Activated CD8-positive, alpha-beta memory T cell treated with anti-CD3 and anti-CD28 coated beads, Interleukin-2, amount 50 U/mL, for 24 hours (primary cell): Measurements from ENCODE around the gene ANKS1A.
"Not testable (repeated sequence)": the region's sequence is repeated elsewhere in the genome, so short reads cannot be mapped to it uniquely, and the experiment has no call there.

ENCODE experiments used
- DNase-seq: peaks from one replicate; pipeline ENCODE4 v3.0.0-alpha.2; 2020; ENCODE audit errors: extremely low read depth

ANKS1A gene, protein sequence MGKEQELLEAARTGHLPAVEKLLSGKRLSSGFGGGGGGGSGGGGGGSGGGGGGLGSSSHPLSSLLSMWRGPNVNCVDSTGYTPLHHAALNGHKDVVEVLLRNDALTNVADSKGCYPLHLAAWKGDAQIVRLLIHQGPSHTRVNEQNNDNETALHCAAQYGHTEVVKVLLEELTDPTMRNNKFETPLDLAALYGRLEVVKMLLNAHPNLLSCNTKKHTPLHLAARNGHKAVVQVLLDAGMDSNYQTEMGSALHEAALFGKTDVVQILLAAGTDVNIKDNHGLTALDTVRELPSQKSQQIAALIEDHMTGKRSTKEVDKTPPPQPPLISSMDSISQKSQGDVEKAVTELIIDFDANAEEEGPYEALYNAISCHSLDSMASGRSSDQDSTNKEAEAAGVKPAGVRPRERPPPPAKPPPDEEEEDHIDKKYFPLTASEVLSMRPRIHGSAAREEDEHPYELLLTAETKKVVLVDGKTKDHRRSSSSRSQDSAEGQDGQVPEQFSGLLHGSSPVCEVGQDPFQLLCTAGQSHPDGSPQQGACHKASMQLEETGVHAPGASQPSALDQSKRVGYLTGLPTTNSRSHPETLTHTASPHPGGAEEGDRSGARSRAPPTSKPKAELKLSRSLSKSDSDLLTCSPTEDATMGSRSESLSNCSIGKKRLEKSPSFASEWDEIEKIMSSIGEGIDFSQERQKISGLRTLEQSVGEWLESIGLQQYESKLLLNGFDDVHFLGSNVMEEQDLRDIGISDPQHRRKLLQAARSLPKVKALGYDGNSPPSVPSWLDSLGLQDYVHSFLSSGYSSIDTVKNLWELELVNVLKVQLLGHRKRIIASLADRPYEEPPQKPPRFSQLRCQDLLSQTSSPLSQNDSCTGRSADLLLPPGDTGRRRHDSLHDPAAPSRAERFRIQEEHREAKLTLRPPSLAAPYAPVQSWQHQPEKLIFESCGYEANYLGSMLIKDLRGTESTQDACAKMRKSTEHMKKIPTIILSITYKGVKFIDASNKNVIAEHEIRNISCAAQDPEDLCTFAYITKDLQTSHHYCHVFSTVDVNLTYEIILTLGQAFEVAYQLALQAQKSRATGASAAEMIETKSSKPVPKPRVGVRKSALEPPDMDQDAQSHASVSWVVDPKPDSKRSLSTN

DNA sequence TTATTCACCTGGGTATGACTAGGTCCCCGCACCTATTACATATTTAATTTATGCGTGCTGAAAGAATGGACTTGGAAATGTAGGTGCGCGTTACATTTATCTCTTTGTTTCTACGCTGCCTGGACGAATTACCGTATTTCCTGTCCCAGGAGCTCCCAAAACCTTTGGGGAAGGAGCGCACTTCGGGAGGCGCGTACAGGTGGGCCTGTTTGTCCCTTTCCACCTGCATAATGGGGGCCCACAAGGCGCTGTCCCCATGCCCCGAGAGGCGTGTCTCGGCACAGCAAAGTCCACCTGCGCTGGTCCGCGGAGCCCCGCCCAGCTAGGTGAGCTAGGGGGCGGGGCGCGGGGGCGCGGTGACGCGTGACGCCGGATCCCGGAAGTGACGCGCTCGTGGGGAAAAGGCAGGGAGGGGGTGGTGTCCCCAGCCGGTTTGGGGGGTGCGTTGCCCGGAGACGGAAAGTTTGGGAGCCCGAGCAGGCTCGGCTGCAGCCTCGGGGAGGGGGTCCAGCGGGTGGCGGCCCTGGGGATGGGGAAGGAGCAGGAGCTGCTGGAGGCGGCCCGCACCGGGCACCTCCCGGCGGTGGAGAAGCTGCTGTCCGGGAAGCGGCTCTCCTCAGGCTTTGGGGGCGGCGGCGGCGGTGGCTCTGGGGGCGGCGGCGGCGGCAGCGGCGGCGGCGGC, at the start of gene ANKS1A:
Gene ANKS1A (plus strand): TSS at position 382 of the 682 bp plus-strand sequence. CDS start 148 bp downstream, at position 530.
- DNase-seq: peak; percentile 78

DNA sequence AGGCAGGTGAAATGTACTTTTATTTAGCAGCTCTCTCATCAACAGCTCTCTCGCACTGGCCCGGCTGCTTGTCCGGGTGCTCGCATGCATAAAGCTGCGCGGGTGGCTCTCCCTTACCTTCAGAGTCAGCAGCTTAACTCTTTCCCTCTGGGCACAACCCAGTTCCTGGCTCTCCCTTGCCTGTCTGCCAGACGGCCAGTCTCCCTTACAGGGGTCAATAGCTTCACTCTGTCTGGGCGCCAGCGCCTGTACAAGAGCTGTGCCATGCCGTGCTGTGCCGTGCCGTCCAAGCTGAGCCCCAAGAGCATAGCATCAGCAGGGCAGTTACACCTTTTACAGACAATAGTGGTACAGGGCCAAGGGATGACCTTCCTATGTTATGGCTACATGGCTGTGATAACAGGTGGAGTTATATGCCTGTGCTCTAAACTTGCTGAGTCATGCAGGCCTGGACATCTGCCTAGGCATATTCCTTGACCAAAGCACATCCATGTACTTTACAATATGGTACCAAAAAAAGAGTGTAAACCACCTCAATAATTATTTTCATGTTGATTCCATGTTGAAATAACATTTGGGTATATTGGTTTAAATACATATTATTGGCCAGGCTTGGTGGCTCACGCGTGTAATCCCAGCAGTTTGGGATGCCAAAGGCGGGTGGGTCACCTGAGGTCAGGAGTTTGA, 49.2 kb upstream of the ANKS1A start:
- no peak for DNase-seq

DNA sequence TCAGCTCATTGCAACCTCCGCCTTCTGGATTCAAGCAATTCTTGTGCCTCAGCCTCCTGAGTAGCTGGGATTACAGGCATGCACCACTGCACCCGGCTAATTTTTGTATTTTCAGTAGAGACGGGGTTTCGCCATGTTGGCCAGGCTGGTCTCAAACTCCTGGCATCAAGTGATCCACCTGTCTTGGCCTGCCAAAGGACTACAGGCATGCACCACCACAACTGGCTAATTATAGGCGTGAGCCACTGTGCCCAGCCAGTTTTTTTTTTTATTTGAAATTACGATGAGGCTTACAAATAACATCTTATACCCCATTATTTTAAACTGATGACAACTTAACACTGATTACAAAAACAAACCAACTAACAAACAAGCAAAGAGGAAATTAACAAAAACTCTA, 40.0 kb upstream of the ANKS1A start:
- DNase-seq: not testable (repeated sequence)

DNA sequence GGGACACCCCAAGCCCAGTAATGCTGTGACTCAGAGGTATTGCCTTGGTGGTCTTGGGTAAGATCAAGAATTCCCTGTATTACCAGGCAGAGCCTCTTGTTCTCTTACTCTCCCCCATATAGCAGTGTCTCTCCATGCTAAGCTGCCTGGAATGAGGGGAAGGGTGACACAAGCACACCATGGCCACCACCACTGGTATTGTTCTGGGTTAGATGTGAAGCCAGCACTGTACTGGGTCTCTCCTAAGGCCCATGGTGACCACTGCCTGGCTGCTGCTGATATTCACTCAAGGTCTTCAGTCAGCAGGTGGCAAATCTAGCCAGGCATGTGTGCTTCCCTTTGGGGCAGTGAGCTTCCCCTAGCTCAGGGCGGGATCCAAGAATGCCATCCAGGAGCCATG, 37.7 kb upstream of the ANKS1A start:
- no peak for DNase-seq

DNA sequence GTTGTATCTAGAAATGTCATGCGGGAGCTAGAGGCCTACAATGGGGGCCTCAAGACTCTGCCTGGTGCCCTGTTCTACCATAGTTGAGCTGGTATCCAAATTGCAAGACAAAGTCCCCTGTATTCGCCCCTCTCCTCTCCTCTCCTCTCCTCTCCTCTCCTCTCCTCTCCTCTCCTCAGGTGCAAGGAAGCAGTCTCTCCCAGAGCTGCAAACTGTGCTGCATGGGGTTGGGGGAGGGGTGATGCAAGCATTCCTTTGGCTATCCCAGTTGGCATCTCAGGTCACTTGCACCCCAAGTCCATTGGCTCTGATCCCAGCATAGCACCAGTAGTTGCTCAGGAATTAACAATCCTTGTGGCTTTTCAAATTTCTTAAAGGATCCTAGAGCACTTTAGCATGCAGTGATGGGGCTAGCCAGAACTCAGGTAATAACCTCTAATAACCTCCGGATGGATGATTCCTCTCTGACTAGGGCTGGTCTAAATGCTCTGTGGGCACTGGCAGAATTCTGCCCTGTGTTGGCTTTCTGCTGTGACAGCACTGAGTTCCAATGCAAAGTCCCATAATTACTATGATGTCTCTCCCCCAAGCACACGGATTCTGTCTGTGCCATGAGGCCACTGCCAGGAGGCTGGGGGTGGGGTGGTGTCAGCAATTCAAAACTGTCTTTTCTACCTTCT, 36.5 kb upstream of the ANKS1A start:
- DNase-seq: no peak

DNA sequence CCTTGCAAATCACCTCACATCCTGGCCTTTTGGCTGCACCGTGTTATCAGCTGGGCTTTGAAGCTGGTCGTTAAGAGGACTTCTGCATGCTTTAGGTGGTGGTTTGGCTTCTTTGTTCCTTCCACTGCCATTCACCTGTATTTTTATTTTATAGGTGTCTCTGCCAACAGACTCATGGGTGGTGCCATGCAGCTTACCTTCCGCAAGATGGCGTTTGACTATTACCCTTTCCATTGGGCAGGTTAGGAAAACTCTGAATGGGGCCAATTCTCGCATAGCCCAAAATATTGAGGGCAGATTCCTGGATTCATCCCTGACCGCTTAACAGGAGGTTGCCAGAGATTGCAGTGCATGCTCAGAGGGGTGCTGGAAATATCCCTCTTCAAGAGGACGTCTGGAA, 33.6 kb upstream of the ANKS1A start:
- no peak for DNase-seq

DNA sequence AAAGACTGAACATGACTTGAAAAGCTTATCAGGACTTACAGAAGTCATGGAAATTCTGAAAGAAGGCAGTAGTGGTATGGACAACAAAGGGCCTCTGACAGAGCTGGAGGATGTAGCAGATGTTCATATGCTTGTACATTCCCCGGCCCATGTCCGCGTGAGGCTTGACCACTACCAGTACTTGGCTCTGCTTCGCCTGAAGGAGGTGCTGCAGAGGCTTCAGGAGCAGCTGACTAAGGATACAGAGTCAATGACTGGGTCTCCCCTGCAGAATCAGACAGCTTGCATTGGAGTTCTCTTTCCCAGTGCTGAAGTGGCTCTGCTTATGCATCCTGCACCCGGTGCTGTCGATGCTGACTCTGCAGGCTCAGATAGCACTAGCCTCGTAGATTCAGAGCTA, 30.4 kb upstream of the ANKS1A start:
- DNase-seq: no peak

DNA sequence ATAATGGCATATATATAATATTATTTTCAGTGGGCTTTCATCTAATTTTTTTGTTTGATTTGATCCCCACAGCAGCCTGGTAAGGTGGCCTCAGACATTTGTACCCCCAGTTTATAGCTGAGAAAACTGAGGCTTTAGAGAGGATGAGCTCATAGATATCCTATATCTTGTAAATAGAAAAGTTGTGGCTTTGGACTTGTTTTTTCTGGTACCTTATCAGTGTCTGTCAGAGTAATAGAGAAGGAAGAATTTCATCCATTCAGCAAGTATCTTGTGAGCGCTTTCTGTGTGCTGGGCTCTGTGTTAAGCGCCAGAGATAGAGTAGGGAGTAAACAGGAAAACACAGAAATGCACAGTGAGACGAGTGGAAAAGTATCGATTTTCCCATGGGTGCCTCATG, 29.1 kb upstream of the ANKS1A start:
- DNase-seq: no peak

DNA sequence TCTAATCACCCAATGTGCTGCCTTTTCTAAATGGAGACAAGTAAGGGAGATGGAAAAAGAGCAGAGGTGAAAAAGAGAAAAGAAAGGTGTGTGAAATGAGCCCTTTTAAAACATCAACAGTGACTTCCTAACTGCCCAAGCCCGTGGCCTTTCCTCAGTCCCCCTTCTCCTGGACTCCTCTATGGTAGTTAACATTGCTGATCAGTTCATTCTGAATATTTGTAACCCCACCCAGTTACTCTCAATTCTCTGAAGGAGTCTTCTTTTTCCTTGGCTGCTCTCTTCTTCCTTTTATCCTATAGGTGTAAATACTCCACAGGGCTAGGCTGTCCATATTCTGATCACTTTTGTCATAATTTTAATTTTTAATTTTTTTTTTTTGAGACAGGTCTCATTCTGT, 28.3 kb upstream of the ANKS1A start:
- no peak for DNase-seq

DNA sequence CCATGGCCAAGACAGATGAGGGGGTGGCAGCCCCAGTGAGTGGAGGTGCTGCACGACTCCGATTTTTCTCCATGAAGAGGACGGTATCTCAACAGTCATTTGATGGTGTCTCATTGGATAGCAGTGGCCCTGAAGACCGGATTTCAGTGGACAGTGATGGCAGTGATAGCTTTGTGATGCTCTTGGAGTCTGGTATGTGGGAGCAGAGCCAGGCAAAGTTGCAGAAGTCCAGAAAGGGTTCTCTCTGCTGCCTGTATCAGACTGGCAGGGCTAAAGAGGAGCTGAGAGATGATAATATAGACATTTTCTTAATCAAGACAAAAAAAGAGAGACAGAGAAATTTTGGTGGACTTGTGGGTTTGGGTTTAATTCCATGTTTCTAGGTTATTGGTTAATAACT, 25.0 kb upstream of the ANKS1A start:
- no peak for DNase-seq

DNA sequence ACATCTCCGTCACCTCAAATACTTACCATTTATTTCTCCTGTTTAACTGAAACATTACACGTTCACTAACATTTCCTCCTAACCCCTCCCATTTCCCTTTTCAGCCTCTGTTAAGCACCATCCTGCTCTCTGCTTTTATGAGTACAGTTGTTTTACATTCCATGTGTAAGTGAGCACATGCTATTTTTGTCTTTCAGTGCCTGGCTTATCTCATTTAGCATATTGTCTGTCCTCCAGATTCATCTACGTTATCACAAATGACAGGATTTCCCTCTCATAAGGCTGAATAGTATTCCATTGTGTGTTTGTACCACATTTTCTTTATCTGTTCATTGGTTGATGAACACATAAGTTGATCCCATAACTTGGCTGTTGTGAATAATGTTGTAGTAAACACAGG, 23.9 kb upstream of the ANKS1A start:
- no peak for DNase-seq

DNA sequence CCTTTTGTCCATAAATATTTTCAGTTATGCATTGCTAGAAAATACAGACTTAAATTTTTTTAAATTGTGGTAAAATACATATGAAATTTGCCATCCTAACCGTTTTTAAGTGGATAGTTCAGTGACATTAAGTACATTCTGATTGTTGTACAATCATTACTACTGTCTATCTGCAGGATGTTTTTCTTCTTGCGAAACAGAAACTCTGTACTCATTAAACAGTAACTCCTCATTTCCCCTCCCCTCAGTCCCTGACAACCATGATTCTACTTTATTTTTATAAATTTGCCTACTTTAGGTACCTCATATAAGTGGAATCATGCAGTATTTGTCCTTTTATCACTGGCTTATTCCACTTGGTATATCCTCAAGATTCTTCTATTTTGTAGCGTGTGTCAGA, 22.5 kb upstream of the ANKS1A start:
- DNase-seq: no peak

DNA sequence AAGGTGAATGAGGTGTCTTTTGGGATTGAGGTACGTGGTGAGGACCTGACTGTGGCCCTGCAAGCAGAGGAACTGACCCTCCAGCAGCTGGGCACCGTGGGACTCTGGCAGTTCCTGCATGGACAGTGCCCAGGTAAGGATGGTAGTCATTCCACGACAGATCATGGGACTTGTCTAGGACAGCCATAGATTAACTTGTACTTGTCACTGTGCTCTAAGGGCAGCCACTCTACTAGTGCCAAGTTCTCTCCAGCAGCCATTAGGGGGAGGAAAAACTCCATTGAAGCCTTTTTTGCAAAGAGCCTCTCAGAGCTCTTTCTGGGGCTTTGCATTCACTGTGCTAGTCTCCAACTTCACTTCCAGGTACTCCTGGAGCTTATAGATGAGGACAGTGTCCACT, 21.6 kb upstream of the ANKS1A start:
- DNase-seq: no peak

DNA sequence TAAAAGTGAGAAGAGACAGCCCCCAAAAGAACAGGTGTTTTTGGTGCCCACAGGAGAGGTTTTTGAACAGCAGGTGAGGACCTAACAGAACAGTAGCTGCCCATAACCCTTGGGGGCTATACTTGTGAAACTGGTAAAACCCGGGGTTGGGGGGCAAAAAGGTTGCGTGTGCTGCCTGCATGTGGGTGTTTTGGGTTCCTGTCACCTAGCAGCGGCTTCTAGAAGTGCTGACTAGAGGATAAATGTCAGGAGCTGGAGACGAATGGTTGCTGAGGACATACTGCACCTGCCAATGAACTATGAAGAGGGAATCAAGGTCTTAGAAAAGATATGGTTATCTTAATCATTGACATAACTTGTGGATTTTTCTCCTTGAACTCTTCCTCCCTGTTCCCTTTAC, 17.2 kb upstream of the ANKS1A start:
- no peak for DNase-seq

DNA sequence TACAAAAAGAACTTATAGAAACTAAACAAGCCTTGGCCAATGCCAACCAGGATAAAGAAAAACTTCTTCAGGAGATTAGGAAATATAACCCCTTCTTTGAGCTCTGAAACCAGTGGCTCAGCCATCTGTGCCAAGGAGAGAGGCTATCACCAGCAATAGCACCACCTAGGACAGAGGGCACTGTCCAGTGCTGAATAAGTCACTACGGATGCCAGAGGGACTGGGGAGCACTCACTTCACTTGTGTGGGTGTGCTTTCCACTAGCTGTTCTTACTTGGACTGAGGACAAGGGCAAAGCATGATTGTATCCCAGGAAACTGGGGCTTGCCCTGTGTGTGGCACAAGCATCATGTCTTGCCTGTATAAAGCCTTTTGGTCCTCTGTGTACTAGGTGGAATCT, 16.7 kb upstream of the ANKS1A start:
- no peak for DNase-seq

DNA sequence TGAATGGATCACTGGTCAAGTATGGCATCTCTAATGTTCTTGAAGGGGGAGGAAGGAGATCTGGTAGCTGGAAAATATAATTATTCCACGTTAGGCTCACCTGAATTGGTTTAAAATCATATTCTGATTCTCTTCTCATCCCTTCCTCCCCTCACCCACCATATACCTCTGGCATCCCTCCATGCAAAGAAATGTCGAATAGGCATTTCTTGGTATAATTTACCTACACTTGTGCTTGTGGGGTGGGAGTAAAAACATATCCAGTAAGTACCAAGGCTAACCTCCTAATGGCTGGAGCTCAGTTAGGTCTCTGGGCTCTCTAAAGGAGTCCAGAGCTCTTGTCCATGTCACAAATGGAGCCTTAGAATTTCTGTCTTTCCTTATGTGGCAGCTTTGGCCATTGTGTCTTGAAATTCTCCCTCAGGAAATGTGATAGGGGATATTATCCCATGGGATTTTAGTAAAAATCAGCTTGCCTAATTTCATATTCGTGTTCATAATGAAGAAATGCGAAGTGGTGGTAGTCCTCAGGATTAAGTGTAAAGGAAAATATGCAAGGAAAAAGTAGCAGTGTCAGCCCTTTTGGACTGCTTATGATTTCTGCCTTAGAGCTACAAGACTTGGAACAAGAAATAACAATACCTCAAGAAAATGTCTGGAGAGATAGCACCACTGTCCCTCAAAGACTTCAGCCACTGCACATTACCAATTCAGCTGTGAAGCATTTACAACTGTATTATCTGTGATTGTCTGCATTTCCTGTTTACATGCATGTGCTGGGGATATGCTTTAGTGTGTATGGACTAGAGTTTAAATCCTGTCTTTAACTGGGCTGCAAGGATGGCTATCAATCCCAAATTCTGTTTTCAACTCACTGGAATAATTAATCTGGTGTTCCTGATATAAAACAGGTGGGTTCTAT, 13.5 kb upstream of the ANKS1A start:
- DNase-seq: no peak

DNA sequence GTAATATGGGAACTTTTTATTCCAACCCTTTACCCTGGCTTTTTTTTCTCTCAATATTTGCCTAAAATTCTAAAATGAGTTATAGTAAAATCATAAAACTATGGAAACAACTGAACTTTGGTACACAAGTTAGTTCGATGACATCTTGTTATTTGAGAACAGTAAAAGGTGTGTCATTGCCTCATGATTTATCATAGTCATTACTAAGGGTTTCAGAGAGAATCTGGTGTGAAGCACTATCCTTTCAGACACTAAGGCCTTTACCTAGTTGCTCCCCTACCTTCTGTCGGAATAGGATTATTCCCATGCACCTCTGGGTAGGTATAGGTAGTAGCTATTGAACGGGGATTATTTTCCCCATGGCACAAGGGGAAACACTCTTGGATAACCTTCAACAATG, 12.6 kb upstream of the ANKS1A start:
- no peak for DNase-seq

DNA sequence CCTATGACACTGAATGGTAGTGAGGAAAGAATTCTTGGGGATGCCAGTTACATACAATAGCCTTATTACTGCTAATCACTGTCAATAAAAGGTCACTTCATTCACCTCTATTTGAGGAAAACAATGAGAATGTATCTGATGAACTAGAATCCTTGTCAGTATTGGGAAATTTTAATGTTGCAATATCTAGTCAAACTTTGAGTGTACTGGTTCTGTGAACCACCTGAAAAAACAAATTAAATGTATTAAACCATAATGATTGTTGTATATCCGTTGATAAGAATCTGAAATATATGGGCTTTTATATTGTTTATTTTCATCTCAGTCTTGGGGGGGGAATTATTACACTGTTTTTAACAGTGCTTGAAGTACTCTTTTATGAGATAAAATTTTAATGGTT, 11.8 kb upstream of the ANKS1A start:
- DNase-seq: no peak

DNA sequence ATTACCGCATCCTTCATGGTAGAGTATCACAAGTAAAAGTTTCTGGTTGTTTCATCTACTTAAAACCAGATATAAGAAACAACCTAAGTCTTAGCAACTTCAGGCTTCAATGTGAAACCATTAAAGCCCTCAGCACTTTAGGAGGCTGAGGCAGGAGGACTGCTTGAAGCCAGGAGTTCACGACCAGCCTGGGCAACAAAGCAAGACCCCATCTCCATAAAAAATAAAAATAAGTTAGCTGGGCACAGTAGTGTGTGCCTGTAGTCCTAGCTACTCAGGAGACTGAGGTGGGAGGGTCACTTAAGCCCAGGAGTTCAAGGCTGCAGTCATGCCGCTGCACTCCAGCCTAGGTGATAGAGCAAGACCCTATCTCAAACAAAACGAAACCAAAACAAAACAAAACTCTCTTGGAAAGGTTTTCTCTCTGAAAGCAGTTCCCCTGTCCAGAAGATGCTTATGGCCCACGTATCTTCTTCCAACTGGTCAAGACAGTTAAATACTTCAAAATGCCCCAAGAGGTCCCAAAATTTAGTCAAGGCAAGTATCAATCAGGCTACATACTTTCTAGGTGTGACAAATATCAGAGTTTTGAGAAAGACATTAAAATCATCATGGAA, 11.1 kb upstream of the ANKS1A start:
- DNase-seq: no peak
